ENCODE results near the gene ASMTL. TPM values are rescaled to one million over a fixed set of nuclear protein-coding genes. Genes with fewer than 3 reads are reported as not detected.
"Not testable (repeated sequence)": the region's sequence is repeated elsewhere in the genome, so short reads cannot be mapped to it uniquely, and the experiment has no call there.

ASMTL gene
- total and polyA plus RNA-seq, 2 experiments from 2014 or later: 53.7 to 61.2 TPM

DNA sequence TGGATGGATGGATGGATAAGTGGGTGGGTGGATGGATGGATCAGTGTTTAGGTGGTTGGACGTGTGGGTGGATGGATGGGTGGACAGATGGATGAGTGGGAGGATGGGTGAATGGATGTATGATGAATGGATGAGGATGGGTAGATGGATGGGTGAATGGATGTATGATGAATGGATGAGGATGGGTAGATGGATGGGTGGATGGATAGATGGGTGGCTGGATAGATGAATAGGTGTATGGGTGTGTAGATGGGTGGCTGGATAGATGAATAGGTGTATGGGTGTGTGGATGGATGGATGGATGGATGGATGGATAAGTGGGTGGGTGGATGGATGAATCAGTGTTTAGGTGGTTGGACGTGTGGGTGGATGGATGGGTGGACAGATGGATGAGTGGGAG, 21.9 kb upstream of the ASMTL start:
- H3K27me3 ChIP-seq (ENCODE audit: insufficient read depth); ATAC-seq; H3K36me3 ChIP-seq (ENCODE audit: insufficient read depth); H2AFZ ChIP-seq; H3K4me1 Mint-ChIP-seq; H3K4me3 ChIP-seq; H3F3A ChIP-seq (replicated peaks; ENCODE audit: low read depth); H3K4me2 ChIP-seq; H3K27ac ChIP-seq (ENCODE audit: low read depth); H3K4me1 ChIP-seq (ENCODE audit: insufficient read depth); H3K27me3 Mint-ChIP-seq (ENCODE audit: insufficient read depth, low read depth, poor library complexity); H3K79me2 ChIP-seq (replicated peaks; ENCODE audit: insufficient read depth); H3K27ac Mint-ChIP-seq; H3K4me3 Mint-ChIP-seq; H3K9me2 ChIP-seq (ENCODE audit: insufficient read depth); H4K20me1 ChIP-seq (replicated peaks; ENCODE audit: insufficient read depth); DNase-seq (ENCODE audit: low spot score): not testable (repeated sequence)
- Mint-ChIP-seq H3K36me3 (ENCODE audit: low read depth) (peaks cover 26% of the 10 kb centered on the region), H3K9me3 (peaks cover 84% of the 10 kb centered on the region)

DNA sequence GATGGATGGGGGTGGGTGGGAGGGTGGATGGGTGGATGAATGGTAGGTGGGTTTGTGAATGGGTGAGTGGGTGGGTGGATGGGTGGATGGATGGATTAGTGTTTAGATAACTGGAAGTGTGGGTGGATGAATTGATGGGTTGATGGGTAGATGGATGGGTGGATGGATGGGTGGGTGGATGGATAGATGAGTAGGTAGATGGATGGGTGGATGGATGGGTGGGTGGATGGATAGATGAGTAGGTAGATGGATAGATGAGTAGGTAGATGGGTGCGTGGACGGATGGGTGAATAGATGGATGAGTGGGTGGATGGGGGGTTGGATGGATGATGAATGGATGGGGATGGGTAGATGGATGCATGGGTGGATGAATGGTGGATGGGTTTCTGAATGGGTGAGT, 20.3 kb upstream of the ASMTL start:
- Histone ChIP-seq H3K4me3 (no peak overlapping the region), H3K27ac (ENCODE audit: low read depth) (no peak overlapping the region), H3K4me1 (ENCODE audit: insufficient read depth) (no peaks in the 10 kb centered on the region), H2AFZ (no peak overlapping the region), H3F3A (replicated peaks; ENCODE audit: low read depth) (no peaks in the 10 kb centered on the region), H4K20me1 (replicated peaks; ENCODE audit: insufficient read depth) (no peaks in the 10 kb centered on the region), H3K27me3 (ENCODE audit: insufficient read depth) (no peaks in the 10 kb centered on the region), H3K4me2 (no peak overlapping the region), H3K36me3 (ENCODE audit: insufficient read depth) (no peaks in the 10 kb centered on the region), H3K9me2 (ENCODE audit: insufficient read depth) (no peaks in the 10 kb centered on the region), H3K79me2 (replicated peaks; ENCODE audit: insufficient read depth) (no peaks in the 10 kb centered on the region)
- Mint-ChIP-seq H3K27ac (no peak overlapping the region), H3K36me3 (ENCODE audit: low read depth) (peaks cover 14% of the 10 kb centered on the region), H3K4me3 (no peak overlapping the region), H3K9me3 (peaks cover 80% of the 10 kb centered on the region), H3K4me1 (no peaks in the 10 kb centered on the region; the same call in 2 of the 3 replicates), H3K27me3 (ENCODE audit: insufficient read depth, low read depth, poor library complexity) (peaks cover 6% of the 10 kb centered on the region)
- DNase-seq (ENCODE audit: low spot score) (no peak), ATAC-seq (no peak)
- TF ChIP-seq, protein P1, sequence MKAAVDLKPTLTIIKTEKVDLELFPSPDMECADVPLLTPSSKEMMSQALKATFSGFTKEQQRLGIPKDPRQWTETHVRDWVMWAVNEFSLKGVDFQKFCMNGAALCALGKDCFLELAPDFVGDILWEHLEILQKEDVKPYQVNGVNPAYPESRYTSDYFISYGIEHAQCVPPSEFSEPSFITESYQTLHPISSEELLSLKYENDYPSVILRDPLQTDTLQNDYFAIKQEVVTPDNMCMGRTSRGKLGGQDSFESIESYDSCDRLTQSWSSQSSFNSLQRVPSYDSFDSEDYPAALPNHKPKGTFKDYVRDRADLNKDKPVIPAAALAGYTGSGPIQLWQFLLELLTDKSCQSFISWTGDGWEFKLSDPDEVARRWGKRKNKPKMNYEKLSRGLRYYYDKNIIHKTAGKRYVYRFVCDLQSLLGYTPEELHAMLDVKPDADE (IDR thresholded peaks at IDR 0.05): no peak
- no peak for TF ChIP-seq STAT1 (IDR thresholded peaks at IDR 0.05; ENCODE audit: unreplicated experiment)
- no peak for TF ChIP-seq ZNF114 (CRISPR knock-in tag; IDR thresholded peaks at IDR 0.05)
- TF ChIP-seq, protein P2, sequence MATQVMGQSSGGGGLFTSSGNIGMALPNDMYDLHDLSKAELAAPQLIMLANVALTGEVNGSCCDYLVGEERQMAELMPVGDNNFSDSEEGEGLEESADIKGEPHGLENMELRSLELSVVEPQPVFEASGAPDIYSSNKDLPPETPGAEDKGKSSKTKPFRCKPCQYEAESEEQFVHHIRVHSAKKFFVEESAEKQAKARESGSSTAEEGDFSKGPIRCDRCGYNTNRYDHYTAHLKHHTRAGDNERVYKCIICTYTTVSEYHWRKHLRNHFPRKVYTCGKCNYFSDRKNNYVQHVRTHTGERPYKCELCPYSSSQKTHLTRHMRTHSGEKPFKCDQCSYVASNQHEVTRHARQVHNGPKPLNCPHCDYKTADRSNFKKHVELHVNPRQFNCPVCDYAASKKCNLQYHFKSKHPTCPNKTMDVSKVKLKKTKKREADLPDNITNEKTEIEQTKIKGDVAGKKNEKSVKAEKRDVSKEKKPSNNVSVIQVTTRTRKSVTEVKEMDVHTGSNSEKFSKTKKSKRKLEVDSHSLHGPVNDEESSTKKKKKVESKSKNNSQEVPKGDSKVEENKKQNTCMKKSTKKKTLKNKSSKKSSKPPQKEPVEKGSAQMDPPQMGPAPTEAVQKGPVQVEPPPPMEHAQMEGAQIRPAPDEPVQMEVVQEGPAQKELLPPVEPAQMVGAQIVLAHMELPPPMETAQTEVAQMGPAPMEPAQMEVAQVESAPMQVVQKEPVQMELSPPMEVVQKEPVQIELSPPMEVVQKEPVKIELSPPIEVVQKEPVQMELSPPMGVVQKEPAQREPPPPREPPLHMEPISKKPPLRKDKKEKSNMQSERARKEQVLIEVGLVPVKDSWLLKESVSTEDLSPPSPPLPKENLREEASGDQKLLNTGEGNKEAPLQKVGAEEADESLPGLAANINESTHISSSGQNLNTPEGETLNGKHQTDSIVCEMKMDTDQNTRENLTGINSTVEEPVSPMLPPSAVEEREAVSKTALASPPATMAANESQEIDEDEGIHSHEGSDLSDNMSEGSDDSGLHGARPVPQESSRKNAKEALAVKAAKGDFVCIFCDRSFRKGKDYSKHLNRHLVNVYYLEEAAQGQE (IDR thresholded peaks at IDR 0.05; ENCODE audit: unreplicated experiment): no peak
- TF ChIP-seq NANOG (IDR thresholded peaks at IDR 0.05; ENCODE audit: borderline replicate concordance): no peak
- TF ChIP-seq, protein P3, sequence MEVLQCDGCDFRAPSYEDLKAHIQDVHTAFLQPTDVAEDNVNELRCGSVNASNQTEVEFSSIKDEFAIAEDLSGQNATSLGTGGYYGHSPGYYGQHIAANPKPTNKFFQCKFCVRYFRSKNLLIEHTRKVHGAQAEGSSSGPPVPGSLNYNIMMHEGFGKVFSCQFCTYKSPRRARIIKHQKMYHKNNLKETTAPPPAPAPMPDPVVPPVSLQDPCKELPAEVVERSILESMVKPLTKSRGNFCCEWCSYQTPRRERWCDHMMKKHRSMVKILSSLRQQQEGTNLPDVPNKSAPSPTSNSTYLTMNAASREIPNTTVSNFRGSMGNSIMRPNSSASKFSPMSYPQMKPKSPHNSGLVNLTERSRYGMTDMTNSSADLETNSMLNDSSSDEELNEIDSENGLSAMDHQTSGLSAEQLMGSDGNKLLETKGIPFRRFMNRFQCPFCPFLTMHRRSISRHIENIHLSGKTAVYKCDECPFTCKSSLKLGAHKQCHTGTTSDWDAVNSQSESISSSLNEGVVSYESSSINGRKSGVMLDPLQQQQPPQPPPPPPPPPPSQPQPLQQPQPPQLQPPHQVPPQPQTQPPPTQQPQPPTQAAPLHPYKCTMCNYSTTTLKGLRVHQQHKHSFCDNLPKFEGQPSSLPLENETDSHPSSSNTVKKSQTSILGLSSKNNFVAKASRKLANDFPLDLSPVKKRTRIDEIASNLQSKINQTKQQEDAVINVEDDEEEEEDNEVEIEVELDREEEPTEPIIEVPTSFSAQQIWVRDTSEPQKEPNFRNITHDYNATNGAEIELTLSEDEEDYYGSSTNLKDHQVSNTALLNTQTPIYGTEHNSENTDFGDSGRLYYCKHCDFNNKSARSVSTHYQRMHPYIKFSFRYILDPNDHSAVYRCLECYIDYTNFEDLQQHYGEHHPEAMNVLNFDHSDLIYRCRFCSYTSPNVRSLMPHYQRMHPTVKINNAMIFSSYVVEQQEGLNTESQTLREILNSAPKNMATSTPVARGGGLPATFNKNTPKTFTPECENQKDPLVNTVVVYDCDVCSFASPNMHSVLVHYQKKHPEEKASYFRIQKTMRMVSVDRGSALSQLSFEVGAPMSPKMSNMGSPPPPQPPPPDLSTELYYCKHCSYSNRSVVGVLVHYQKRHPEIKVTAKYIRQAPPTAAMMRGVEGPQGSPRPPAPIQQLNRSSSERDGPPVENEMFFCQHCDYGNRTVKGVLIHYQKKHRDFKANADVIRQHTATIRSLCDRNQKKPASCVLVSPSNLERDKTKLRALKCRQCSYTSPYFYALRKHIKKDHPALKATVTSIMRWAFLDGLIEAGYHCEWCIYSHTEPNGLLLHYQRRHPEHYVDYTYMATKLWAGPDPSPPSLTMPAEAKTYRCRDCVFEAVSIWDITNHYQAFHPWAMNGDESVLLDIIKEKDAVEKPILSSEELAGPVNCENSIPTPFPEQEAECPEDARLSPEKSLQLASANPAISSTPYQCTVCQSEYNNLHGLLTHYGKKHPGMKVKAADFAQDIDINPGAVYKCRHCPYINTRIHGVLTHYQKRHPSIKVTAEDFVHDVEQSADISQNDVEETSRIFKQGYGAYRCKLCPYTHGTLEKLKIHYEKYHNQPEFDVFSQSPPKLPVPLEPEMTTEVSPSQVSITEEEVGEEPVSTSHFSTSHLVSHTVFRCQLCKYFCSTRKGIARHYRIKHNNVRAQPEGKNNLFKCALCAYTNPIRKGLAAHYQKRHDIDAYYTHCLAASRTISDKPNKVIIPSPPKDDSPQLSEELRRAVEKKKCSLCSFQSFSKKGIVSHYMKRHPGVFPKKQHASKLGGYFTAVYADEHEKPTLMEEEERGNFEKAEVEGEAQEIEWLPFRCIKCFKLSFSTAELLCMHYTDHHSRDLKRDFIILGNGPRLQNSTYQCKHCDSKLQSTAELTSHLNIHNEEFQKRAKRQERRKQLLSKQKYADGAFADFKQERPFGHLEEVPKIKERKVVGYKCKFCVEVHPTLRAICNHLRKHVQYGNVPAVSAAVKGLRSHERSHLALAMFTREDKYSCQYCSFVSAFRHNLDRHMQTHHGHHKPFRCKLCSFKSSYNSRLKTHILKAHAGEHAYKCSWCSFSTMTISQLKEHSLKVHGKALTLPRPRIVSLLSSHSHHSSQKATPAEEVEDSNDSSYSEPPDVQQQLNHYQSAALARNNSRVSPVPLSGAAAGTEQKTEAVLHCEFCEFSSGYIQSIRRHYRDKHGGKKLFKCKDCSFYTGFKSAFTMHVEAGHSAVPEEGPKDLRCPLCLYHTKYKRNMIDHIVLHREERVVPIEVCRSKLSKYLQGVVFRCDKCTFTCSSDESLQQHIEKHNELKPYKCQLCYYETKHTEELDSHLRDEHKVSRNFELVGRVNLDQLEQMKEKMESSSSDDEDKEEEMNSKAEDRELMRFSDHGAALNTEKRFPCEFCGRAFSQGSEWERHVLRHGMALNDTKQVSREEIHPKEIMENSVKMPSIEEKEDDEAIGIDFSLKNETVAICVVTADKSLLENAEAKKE (CRISPR knock-in tag; IDR thresholded peaks at IDR 0.05): no peak
- TF ChIP-seq, protein P4, sequence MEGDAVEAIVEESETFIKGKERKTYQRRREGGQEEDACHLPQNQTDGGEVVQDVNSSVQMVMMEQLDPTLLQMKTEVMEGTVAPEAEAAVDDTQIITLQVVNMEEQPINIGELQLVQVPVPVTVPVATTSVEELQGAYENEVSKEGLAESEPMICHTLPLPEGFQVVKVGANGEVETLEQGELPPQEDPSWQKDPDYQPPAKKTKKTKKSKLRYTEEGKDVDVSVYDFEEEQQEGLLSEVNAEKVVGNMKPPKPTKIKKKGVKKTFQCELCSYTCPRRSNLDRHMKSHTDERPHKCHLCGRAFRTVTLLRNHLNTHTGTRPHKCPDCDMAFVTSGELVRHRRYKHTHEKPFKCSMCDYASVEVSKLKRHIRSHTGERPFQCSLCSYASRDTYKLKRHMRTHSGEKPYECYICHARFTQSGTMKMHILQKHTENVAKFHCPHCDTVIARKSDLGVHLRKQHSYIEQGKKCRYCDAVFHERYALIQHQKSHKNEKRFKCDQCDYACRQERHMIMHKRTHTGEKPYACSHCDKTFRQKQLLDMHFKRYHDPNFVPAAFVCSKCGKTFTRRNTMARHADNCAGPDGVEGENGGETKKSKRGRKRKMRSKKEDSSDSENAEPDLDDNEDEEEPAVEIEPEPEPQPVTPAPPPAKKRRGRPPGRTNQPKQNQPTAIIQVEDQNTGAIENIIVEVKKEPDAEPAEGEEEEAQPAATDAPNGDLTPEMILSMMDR (conservative IDR thresholded peaks at IDR 0.05; ENCODE audit: low read depth in 2 of 2): no peak
- TF ChIP-seq EZH2phosphoT487 (IDR thresholded peaks at IDR 0.05; ENCODE audit: unreplicated experiment): no peak
- TF ChIP-seq ZNF331 (CRISPR knock-in tag; IDR thresholded peaks at IDR 0.05; ENCODE audit: low read depth): no peak
- TF ChIP-seq JUNB (IDR thresholded peaks at IDR 0.05; ENCODE audit: unreplicated experiment): no peak

All from GM23338 (cell line).